ENCODE data around the gene ALDH1B1.

ALDH1B1 gene

DNA sequence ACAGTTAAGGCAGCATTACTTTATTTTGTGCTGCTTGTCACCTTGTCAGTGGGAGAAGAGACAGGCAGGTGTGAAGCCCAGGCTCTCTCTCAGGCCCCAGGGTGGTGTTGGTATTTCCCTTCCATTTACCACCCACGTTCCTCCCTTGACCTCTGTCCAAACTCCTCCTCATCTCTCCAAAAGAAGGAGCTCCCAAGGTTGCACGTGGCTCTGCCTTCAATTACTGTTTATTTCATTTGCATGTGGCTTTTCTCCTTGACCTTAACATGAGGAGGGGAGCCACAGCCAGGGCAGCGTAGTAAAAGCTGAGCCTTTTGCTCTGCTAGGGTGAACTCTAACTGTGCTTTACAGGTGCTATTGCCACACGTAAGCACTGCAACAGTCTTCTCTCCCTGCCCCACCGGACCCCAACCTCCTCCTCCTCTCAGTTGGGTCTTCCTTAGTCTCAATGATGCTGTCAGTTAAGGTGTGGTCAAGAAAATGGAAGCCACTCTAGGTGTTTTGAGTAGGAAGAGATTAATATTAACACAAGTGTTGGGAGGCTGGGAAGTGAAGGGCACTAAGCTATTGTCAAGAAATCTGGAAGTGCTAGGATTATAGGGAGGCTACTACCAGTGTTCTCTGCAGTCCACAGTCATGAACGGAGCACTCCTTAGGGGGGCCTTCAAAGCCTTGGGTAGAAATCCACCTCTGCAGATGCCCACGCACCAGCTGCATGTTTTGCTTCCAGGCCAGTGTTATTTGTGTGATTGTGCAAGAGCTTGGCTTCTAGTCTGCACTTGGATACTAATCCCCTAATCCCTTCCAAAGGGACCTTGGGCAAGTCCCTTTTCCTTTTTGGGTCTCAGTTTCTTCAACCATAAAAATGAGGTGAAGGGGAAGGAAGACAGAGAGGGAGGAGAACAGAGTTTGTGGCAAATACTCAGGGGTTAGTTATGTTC, 3.9 kb upstream of the ALDH1B1 start:
- TF ChIP-seq, protein P1, sequence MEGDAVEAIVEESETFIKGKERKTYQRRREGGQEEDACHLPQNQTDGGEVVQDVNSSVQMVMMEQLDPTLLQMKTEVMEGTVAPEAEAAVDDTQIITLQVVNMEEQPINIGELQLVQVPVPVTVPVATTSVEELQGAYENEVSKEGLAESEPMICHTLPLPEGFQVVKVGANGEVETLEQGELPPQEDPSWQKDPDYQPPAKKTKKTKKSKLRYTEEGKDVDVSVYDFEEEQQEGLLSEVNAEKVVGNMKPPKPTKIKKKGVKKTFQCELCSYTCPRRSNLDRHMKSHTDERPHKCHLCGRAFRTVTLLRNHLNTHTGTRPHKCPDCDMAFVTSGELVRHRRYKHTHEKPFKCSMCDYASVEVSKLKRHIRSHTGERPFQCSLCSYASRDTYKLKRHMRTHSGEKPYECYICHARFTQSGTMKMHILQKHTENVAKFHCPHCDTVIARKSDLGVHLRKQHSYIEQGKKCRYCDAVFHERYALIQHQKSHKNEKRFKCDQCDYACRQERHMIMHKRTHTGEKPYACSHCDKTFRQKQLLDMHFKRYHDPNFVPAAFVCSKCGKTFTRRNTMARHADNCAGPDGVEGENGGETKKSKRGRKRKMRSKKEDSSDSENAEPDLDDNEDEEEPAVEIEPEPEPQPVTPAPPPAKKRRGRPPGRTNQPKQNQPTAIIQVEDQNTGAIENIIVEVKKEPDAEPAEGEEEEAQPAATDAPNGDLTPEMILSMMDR (IDR thresholded peaks at IDR 0.05; ENCODE audit: low read depth, low read length) = no peak
- DNase-seq (ENCODE audit: extremely low read depth, low read depth) = peak; percentile 36

DNA sequence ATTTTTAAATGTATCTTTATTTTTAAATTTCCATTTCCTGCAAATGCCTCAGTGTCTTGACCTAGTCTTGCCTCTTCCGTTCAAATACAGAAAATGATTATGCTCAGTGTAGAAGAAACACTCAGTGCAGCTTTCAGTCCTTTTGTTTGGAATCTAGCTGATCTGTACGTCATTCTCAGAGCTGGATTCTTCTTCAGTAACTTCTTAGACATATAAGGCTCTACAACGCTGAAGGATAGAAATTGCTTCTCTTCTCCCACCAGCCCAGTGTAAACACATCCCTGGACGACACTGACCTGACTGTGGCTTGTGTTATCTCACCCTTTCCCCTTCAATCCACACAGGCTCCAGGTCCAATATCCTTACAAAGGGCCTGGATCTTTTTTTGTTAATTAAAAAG, 3.2 kb upstream of the ALDH1B1 start:
- DNase-seq (ENCODE audit: extremely low read depth, low read depth) = no peak
- TF ChIP-seq, protein P1 (IDR thresholded peaks at IDR 0.05; ENCODE audit: low read depth, low read length) = no peak

DNA sequence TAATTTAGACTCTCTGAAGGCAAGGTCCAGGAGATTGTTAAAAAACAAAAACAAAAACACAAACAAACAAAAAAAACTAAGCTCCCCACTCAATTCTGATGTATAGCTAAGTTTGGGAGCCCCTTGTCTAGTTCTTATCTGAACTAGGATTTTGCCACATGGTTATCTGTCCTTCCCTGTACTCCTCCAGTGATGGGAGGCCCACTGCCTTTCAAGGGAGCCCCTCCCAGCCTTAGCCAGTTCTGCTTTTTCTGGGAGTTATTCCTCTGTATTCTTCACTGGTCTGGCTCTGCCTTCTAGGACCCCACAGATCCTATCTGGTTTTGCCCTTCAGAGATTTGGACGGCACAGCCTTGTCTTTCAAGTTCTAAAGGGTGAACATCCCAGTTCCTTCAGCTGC, 2.1 kb upstream of the ALDH1B1 start:
- TF ChIP-seq, protein P1 (IDR thresholded peaks at IDR 0.05; ENCODE audit: low read depth, low read length) = no peak
- no peak for DNase-seq (ENCODE audit: extremely low read depth, low read depth)

DNA sequence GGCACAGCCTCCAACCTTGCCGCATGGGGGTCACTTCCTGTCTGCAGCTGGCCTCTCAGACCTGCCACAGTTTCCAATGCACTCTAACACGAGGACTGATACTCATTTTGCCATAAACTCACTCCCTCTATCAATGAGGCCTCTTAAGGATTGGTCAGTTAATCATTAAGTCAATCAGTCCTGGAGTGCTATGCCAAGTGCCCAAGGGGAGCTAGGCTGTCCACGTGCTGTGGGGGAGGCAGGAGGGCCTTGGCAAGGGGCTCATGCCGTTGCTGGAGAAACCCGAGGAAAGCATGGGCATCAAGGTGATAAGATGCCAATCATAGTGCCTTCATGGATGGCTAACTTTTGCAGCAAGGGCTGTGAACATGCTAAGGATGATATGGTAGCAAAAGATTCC, 1.7 kb upstream of the ALDH1B1 start:
- TF ChIP-seq, protein P1 (IDR thresholded peaks at IDR 0.05; ENCODE audit: low read depth, low read length) = no peak
- no peak for DNase-seq (ENCODE audit: extremely low read depth, low read depth)

DNA sequence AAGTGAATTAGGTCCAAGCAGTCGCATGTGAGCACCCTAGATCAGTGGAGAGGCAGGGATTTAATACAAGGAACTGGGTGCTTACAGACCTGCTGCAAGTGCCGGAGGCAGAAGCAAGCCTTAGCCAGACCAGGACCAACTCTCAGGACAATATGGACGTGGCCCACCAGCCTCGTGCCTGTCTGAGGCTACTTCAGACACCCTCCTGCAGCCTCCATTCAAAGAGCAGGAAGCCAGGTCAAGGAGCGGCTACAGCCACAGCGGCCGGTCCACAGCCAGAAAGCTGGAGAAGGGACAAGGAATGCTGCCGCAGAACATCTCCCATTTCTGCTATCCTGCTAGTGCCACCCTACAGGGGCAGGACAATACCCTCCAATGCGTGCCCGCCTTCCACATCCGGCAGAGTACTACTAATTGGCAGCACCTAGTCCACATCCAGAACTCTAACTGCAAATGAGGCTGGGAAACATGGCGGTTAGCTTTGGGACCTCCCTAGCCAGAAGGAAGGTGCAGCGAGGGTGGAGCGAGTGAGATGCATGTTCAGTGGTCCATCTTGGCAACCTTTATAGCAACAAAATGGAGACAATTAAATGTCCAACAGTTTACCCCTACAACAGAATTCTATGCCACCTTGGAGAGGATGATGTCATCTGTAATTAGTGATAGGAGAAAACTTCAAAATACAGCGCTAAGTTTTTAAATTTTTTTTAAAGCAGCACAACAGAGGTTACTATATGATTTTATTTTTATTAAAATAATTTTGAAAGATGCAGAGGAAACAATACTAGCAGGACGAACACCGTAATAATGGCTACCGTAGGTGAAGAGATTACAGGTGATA, 1.0 kb upstream of the ALDH1B1 start:
- TF ChIP-seq, protein P1 (IDR thresholded peaks at IDR 0.05; ENCODE audit: low read depth, low read length) = no peak
- DNase-seq (ENCODE audit: extremely low read depth, low read depth) = no peak

DNA sequence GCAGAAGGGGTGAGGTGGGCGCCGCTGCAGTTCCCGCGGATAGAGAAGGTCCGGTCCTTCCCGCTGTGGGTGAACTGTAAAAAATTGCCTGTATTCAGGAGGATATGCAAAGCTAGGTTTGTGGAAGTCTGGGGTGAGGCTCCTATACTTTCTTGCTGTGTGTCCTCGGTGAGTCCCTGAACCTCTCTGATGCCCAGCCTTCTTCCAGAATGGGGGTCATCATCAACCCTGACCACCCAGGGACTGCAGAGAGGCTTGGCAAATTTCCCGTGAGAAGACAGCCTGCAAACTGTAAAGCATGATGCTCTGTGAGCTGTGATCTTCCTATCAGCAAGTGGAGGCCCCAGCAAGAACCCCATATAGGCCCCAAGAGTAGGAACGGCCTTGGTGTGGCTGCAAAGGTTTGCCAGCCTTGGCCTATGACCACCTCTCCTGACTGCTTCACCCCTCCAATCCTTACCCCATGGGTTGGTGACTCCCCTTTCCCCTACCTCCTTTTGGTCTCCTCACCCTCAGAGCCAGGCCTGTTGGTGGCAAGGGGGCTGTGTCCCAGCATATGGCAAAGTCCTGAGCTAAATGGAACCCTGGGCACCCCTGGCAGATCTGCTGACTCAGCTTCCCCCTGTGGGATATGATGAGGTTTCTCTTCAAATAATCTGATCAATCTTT, 760 bp downstream of the ALDH1B1 start:
- TF ChIP-seq, protein P1 (IDR thresholded peaks at IDR 0.05; ENCODE audit: low read depth, low read length) = no peak
- DNase-seq (ENCODE audit: extremely low read depth, low read depth) = no peak
